GM18507 (cell line): ENCODE results near the gene ESRP2.

Experiments used
- DNase-seq: peaks from one replicate; pipeline ENCODE4 v3.0.0; 2011; ENCODE audit warnings: low read depth; ENCODE audit not compliant: insufficient read length; ENCODE audit errors: extremely low spot score
- FAIRE-seq: peaks from 2 replicates; lab custom pipeline; 2011; peaks lifted over from hg19 to GRCh38; lab: Jason Lieb, UNC

The ESRP2 gene

GRCh38 chr16:68264128-68265077 is 28.5 kb upstream of the ESRP2 start, which contains the start of gene SLC7A6:
TSS of gene SLC7A6 (plus strand) at chr16:68264526. CDS start at chr16:68274727, 10,201 bp downstream.
- no peak for DNase-seq
- FAIRE-seq, result peak; percentile 71

GRCh38 chr16:68263559-68264127 is 27.7 kb upstream of the ESRP2 start:
- DNase-seq (no peak), FAIRE-seq (no peak)

DNA sequence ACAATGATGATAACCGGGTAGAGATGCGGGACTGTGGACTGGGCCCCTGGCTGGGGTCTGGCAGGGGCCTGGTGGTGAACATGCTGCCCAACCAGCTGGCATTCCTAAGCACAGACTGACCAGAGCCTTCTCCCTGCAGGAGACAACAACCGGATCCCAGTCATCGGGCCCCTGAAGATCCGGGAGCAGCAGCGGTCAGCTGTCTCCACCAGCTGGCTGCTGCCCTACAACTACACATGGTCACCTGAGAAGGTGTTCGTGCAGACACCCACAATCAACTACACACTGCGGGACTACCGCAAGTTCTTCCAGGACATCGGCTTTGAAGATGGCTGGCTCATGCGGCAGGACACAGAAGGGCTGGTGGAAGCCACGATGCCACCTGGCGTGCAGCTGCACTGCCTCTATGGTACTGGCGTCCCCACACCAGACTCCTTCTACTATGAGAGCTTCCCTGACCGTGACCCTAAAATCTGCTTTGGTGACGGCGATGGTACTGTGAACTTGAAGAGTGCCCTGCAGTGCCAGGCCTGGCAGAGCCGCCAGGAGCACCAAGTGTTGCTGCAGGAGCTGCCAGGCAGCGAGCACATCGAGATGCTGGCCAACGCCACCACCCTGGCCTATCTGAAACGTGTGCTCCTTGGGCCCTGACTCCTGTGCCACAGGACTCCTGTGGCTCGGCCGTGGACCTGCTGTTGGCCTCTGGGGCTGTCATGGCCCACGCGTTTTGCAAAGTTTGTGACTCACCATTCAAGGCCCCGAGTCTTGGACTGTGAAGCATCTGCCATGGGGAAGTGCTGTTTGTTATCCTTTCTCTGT is 23.3 kb upstream of the ESRP2 start:
- DNase-seq (no peak), FAIRE-seq (no peak)

- peak; percentile 29 for FAIRE-seq
- no peak for DNase-seq
Measured at GRCh38 chr16:68257906-68258800, 22.2 kb upstream of the ESRP2 start.

- peak; percentile 29 for FAIRE-seq
- DNase-seq, result no peak
Measured at GRCh38 chr16:68257251-68257905, 21.5 kb upstream of the ESRP2 start.

DNA sequence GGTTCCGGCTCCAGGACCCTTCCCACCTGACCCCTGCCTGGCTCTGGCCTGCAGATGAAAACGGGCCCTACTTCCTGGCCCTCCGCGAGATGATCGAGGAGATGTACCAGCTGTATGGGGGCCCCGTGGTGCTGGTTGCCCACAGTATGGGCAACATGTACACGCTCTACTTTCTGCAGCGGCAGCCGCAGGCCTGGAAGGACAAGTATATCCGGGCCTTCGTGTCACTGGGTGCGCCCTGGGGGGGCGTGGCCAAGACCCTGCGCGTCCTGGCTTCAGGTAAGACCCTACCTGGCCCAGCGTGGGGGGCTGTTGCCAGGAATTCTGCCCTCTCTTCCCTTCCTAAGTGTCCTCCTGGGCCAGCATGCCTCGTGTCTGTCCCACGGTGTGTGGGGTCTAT is 19.8 kb upstream of the ESRP2 start:
- no peak for FAIRE-seq
- DNase-seq, result no peak

- FAIRE-seq (no peak), DNase-seq (no peak)
Measured at GRCh38 chr16:68253721-68254120, 17.8 kb upstream of the ESRP2 start.

DNA sequence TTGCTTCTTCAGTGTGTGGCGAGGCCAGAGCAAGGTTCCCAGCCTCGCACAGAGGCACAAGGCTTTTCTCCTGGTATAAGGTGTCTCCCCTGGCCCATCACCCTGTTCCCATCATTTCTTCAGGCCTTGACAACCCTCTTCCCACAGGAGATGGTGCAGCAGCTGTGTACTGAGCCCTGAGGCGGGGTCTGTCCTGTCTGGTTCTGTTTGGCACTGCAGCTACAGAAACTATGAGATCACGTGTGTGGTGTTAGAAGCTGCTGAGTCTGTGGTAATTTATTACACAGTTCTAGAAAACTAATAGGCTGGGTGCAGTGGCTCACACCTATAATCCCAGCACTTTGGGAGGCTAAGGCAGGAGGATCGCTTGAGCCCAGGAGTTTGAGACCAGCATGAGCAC is 16.5 kb upstream of the ESRP2 start:
- DNase-seq (no peak), FAIRE-seq (no peak)

- FAIRE-seq, result no peak
- no peak for DNase-seq
Measured at GRCh38 chr16:68251832-68252231, 15.9 kb upstream of the ESRP2 start.

DNA sequence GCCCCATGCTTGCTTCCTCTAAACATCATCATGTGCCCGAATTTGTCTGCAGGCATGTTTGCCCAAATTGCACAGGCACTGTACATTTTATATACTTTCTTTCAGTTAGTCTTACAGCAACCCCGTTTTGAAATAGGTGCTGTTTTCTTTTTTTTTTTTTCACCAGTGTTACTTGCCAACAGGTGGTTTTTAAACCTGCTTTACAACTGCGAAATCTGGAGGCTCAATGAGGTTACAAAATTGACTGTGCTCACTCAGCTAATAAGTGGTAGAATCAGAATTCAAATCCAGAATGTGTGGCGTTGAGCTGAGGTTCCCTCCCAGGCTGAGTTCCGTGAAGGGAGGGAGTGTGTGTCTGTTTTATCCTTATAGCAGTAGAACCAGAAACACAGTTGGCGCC is 15.0 kb upstream of the ESRP2 start:
- no peak for DNase-seq
- FAIRE-seq, result no peak

GRCh38 chr16:68249371-68249770 is 13.4 kb upstream of the ESRP2 start:
- DNase-seq (no peak), FAIRE-seq (no peak)

DNA sequence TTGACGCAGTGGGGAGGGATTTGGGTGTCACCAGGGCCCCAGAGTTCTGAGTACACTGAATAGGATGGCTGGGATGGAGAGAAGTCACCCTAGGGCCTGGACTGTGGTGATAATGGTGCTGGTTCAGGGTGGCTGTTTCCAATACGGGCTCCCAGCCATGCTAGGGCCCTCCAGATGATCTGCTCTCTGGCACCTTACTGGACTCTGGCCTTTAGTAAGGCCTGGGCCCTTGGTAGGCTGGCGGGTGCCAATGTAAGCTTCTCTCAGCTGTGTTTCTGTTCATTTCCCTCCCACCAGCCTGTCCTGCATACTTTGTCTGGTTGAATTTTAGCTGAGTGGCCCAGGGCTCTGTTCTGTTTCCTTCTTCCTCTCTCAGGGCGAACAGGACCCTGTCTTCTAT is 12.0 kb upstream of the ESRP2 start:
- no peak for DNase-seq
- no peak for FAIRE-seq

DNA sequence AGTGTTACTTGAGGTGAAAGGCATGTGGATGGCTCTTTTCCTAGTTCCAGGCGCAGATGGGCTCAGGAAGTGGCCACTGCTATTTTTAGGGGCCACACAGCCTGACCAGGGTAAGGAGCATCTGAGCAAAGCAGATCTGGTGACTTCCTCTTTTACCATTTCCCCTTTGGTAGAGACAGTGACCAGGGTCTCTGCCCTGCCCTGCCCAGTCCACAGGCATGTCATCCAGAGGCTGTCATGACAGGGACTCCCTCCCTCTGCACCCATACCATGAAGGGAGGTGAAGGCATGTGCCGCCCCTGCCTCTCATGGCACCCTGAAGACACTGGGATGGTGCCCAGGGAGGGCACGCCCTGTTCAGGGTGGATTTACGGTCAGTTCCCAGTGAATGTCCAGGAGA is 11.5 kb upstream of the ESRP2 start:
- no peak for FAIRE-seq
- DNase-seq, result no peak

GRCh38 chr16:68246666-68247065 is 10.7 kb upstream of the ESRP2 start:
- FAIRE-seq (no peak), DNase-seq (no peak)

GRCh38 chr16:68246121-68246520 is 10.2 kb upstream of the ESRP2 start:
- FAIRE-seq (no peak), DNase-seq (no peak)

- FAIRE-seq (peak; percentile 92), DNase-seq (peak; percentile 94)
Measured at GRCh38 chr16:68244903-68245853, 9.3 kb upstream of the ESRP2 start, which contains the start of gene PLA2G15. TSS of gene PLA2G15 (plus strand) at chr16:68245373. CDS start at chr16:68245427, 54 bp downstream.

DNA sequence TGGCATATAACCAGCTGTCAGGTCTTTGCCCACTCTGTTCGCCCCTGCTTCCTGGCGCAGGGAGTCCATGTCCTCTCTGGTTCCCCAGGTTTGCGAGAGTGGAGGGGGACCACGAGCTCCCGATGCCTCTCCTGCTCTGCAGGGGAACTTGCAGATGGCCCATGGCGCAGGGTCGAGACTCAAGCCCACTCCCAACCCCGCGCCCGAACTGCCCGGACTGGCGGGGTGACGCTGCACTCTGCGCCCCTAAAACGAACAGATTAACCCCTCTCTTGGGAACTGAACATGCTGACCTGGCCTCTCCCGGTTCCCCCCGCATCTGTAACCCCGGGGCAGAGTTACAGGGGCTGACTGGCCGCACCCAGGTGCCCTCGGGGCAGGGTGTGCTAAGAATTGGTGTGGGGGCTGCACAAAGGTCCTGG is 8.6 kb upstream of the ESRP2 start:
- no peak for FAIRE-seq
- DNase-seq, result no peak
